ENCODE data around the gene CCNY.
"Not testable (repeated sequence)": the region's sequence is repeated elsewhere in the genome, so short reads cannot be mapped to it uniquely, and the experiment has no call there.

Gene CCNY

GRCh38 chr10:35336084-35336831 lies at the start of gene CCNY:
TSS of gene CCNY (plus strand) at chr10:35336509. CDS start at chr10:35337054, 545 bp downstream.
- peak; percentile 72 to 83 for DNase-seq (ENCODE audit: low read depth in 2 of 2)

GRCh38 chr10:35289198-35289597 lies 47.1 kb upstream of the CCNY start:
- DNase-seq (ENCODE audit: low read depth in 2 of 2), result no peak

- no peak for DNase-seq (ENCODE audit: low read depth in 2 of 2)
Observed at GRCh38 chr10:35294506-35294905, 41.8 kb upstream of the CCNY start.

GRCh38 chr10:35299016-35299415 lies 37.3 kb upstream of the CCNY start:
- DNase-seq (ENCODE audit: low read depth in 2 of 2), result no peak

GRCh38 chr10:35300063-35300699 lies 36.1 kb upstream of the CCNY start:
- DNase-seq (ENCODE audit: low read depth in 2 of 2), result no peak

- no peak for DNase-seq (ENCODE audit: low read depth in 2 of 2)
Observed at GRCh38 chr10:35304649-35305048, 31.7 kb upstream of the CCNY start.

GRCh38 chr10:35306852-35307251 lies 29.5 kb upstream of the CCNY start:
- no peak for DNase-seq (ENCODE audit: low read depth in 2 of 2)

GRCh38 chr10:35307297-35307696 lies 29.0 kb upstream of the CCNY start:
- DNase-seq (ENCODE audit: low read depth in 2 of 2), result no peak

GRCh38 chr10:35308809-35309208 lies 27.5 kb upstream of the CCNY start:
- DNase-seq (ENCODE audit: low read depth in 2 of 2), result no peak

GRCh38 chr10:35314142-35314541 lies 22.2 kb upstream of the CCNY start:
- not testable (repeated sequence) for DNase-seq (ENCODE audit: low read depth in 2 of 2)

- not testable (repeated sequence) for DNase-seq (ENCODE audit: low read depth in 2 of 2)
Observed at GRCh38 chr10:35315235-35315634, 21.1 kb upstream of the CCNY start.

GRCh38 chr10:35316218-35316967 lies 19.9 kb upstream of the CCNY start:
- DNase-seq (ENCODE audit: low read depth in 2 of 2), result no peak

- no peak for DNase-seq (ENCODE audit: low read depth in 2 of 2)
Observed at GRCh38 chr10:35318551-35318950, 17.8 kb upstream of the CCNY start.

GRCh38 chr10:35320341-35320740 lies 16.0 kb upstream of the CCNY start:
- no peak for DNase-seq (ENCODE audit: low read depth in 2 of 2)

- DNase-seq (ENCODE audit: low read depth in 2 of 2), result no peak
Observed at GRCh38 chr10:35322636-35323035, 13.7 kb upstream of the CCNY start.

- no peak for DNase-seq (ENCODE audit: low read depth in 2 of 2)
Observed at GRCh38 chr10:35324196-35324595, 12.1 kb upstream of the CCNY start.

GRCh38 chr10:35326466-35327235 lies 9.7 kb upstream of the CCNY start:
- no peak for DNase-seq (ENCODE audit: low read depth in 2 of 2)

GRCh38 chr10:35327790-35328403 lies 8.4 kb upstream of the CCNY start:
- no peak for DNase-seq (ENCODE audit: low read depth in 2 of 2)

- no peak for DNase-seq (ENCODE audit: low read depth in 2 of 2)
Observed at GRCh38 chr10:35328404-35329037, 7.8 kb upstream of the CCNY start.

GRCh38 chr10:35329520-35329919 lies 6.8 kb upstream of the CCNY start:
- no peak for DNase-seq (ENCODE audit: low read depth in 2 of 2)

Data from stimulated activated CD4-positive, alpha-beta T cell treated with anti-CD3 and anti-CD28 coated beads, Interleukin-1b, Interleukin-23, amount 100 ng/mL, for 4 hours (primary cell).